SU-DHL-6 (cell line): ENCODE measurements around the gene SMPD3.

Experiments
- EZH2phosphoT487 ChIP-seq: fragments of 200-600 bp; sonication (generic), shearing (Covaris generic); conservative IDR thresholded peaks from 2 replicates; pipeline ENCODE4 v1.6.1; 2018; ENCODE audit warnings: mild to moderate bottlenecking, antibody characterized with exemption, low read length, moderate library complexity, mixed read lengths
- TF ChIP-seq, protein P1 (sequence below): fragments of 200-600 bp; sonication (generic); IDR thresholded peaks from one replicate; pipeline ENCODE4 v1.5.1; 2017; ENCODE audit warnings: antibody characterized with exemption, mild to moderate bottlenecking, low read length, moderate library complexity; ENCODE audit not compliant: insufficient read depth, poor library complexity, severe bottlenecking

DNA sequence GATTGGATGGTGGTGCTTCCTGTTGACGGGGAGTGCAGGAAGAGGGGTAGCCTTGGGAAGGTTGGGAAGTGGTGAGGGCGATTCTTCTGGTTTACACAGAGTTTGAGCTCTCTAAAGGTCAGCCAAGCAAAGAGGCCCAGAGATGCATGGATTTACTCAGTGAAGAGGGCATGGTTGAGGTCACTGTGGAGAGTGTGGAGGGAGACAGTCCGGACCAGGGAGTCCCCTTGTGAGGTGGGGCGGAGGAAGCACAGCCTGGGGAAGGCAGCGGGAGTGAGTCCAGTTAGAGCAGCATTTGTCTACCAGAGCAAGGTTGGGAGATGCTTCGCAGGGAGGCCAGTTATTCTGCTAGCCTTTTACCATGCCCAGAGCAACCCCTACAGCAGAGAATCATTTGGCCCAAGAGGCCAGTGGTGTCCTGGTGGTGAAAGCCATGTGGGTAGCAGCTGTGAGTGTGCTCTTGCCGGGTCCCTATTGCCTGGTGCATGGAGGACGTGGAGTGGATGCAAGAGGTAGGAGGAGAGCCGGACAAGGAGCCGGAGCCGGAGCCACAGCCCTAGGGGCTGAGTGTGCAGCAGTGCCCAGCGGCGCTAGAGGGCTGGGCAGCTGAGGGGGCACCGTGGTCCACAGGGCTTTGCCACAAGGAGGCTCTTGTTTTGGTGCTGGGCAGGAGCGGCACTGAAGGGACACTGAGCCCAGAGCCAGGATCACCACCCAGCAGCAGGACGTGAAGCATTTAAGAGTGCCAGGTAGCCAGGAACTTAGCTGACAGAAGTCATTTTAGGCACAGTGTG, 109.8 kb downstream of the SMPD3 start:
- TF ChIP-seq, protein P1, sequence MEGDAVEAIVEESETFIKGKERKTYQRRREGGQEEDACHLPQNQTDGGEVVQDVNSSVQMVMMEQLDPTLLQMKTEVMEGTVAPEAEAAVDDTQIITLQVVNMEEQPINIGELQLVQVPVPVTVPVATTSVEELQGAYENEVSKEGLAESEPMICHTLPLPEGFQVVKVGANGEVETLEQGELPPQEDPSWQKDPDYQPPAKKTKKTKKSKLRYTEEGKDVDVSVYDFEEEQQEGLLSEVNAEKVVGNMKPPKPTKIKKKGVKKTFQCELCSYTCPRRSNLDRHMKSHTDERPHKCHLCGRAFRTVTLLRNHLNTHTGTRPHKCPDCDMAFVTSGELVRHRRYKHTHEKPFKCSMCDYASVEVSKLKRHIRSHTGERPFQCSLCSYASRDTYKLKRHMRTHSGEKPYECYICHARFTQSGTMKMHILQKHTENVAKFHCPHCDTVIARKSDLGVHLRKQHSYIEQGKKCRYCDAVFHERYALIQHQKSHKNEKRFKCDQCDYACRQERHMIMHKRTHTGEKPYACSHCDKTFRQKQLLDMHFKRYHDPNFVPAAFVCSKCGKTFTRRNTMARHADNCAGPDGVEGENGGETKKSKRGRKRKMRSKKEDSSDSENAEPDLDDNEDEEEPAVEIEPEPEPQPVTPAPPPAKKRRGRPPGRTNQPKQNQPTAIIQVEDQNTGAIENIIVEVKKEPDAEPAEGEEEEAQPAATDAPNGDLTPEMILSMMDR, result no peak
- no peak for TF ChIP-seq EZH2phosphoT487
